ENCODE results near the gene DPP9.
A peak's percentile ranks its signal among the peaks of the same experiment; 100 is the strongest.
"Not testable (repeated sequence)": the region's sequence is repeated elsewhere in the genome, so short reads cannot be mapped to it uniquely, and the experiment has no call there.

Gene DPP9

GRCh38 chr19:4684312-4685095 is 39.1 kb downstream of the DPP9 start:
- no peak for DNase-seq

GRCh38 chr19:4682417-4683200 is 41.0 kb downstream of the DPP9 start:
- no peak for DNase-seq

GRCh38 chr19:4680021-4680420 is 43.6 kb downstream of the DPP9 start:
- DNase-seq, result not testable (repeated sequence)

- peak; percentile 14 for DNase-seq
Observed at GRCh38 chr19:4678881-4679790, 44.5 kb downstream of the DPP9 start.

- peak; percentile 24 for DNase-seq
Observed at GRCh38 chr19:4676955-4677731, 46.5 kb downstream of the DPP9 start.

- DNase-seq, result no peak
Observed at GRCh38 chr19:4675346-4675745, 48.3 kb downstream of the DPP9 start.

GRCh38 chr19:4673726-4674125 is 49.9 kb downstream of the DPP9 start:
- no peak for DNase-seq

- DNase-seq, result no peak
Observed at GRCh38 chr19:4673216-4673615, 50.4 kb downstream of the DPP9 start.

GRCh38 chr19:4671185-4671851 is 52.3 kb downstream of the DPP9 start:
- DNase-seq, result no peak

GRCh38 chr19:4669723-4670480 is 53.7 kb downstream of the DPP9 start, which contains the start of gene MYDGF:
Gene MYDGF (minus strand): TSS chr19:4670342. CDS start chr19:4670334, 8 bp downstream.
- DNase-seq, result peak; percentile 91

- no peak for DNase-seq
Observed at GRCh38 chr19:4664642-4665041, 59.0 kb downstream of the DPP9 start.

- no peak for DNase-seq
Observed at GRCh38 chr19:4662812-4663211, 60.8 kb downstream of the DPP9 start.

GRCh38 chr19:4662020-4662695 is 61.5 kb downstream of the DPP9 start:
- no peak for DNase-seq

GRCh38 chr19:4660993-4661392 is 62.6 kb downstream of the DPP9 start:
- DNase-seq, result no peak

- DNase-seq, result no peak
Observed at GRCh38 chr19:4660181-4660791, 63.4 kb downstream of the DPP9 start.

GRCh38 chr19:4657835-4658234 is 65.8 kb downstream of the DPP9 start:
- DNase-seq, result no peak

GRCh38 chr19:4657262-4657661 is 66.4 kb downstream of the DPP9 start:
- no peak for DNase-seq

GRCh38 chr19:4656102-4656501 is 67.5 kb downstream of the DPP9 start:
- DNase-seq, result no peak
